ENCODE results near the gene SLC6A19. TPM values are rescaled to one million over a fixed set of nuclear protein-coding genes. Genes with fewer than 3 reads are reported as not detected.
A peak's percentile ranks its signal among the peaks of the same experiment; 100 is the strongest.

SLC6A19 gene
- total and polyA plus RNA-seq, 2 of the 13 experiments (the other 11 are each of a cell fraction or from before 2014, with no cell fraction given) = 0.02 TPM; not detected in 1

DNA sequence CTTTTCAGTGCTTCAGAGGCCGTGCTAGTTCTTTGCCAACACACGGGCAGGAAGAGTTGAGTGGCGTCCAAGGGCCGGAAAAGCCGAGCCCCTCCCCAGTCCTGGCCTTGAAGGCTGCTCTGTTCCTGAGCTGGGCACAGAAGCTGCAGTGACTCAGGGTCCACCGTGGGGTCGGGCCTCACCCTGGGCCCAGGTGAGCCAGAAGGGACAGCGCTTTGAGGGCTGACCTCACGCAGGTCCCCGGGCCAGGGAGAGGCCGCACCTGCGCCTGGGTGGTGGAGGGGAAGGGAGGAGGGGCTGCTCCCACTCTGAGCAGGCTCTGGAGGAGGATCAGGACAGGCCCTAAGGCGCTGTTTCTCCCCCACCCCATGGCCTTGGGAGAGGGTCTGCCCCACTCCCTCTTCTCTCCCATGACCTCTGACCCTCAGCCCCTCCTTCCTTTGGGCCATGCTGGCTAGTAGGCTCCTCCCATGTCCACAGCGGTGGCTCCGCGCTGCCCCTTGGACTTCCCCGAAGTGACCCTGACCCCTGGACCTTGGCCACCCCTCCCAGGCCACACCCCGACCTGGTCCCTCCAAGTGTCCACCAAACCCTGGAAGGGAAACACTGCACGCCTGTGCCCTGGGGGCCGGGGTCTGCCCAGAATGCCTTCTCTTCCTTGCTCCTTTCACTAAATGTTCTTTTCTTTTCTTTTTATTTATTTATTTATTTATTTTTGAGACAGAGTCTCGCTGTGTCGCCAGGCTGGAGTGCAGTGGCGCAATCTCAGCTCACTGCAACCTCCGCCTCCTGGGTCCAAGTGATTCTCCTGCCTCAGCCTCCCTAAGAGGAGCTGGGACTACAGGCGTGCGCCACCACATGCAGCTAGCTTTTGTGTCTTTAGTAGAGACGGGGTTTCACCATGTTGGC, 19.7 kb upstream of the SLC6A19 start (continued):
- TF ChIP-seq, protein P1, sequence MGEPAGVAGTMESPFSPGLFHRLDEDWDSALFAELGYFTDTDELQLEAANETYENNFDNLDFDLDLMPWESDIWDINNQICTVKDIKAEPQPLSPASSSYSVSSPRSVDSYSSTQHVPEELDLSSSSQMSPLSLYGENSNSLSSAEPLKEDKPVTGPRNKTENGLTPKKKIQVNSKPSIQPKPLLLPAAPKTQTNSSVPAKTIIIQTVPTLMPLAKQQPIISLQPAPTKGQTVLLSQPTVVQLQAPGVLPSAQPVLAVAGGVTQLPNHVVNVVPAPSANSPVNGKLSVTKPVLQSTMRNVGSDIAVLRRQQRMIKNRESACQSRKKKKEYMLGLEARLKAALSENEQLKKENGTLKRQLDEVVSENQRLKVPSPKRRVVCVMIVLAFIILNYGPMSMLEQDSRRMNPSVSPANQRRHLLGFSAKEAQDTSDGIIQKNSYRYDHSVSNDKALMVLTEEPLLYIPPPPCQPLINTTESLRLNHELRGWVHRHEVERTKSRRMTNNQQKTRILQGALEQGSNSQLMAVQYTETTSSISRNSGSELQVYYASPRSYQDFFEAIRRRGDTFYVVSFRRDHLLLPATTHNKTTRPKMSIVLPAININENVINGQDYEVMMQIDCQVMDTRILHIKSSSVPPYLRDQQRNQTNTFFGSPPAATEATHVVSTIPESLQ (CRISPR knock-in tag; conservative IDR thresholded peaks at IDR 0.05) = no peak
- TF ChIP-seq, protein P2, sequence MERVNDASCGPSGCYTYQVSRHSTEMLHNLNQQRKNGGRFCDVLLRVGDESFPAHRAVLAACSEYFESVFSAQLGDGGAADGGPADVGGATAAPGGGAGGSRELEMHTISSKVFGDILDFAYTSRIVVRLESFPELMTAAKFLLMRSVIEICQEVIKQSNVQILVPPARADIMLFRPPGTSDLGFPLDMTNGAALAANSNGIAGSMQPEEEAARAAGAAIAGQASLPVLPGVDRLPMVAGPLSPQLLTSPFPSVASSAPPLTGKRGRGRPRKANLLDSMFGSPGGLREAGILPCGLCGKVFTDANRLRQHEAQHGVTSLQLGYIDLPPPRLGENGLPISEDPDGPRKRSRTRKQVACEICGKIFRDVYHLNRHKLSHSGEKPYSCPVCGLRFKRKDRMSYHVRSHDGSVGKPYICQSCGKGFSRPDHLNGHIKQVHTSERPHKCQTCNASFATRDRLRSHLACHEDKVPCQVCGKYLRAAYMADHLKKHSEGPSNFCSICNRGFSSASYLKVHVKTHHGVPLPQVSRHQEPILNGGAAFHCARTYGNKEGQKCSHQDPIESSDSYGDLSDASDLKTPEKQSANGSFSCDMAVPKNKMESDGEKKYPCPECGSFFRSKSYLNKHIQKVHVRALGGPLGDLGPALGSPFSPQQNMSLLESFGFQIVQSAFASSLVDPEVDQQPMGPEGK (CRISPR knock-in tag; IDR thresholded peaks at IDR 0.05) = peak; percentile 72
- TF ChIP-seq ZNF552 (CRISPR knock-in tag; IDR thresholded peaks at IDR 0.05; ENCODE audit: borderline replicate concordance) = no peak
- TF ChIP-seq, protein P3, sequence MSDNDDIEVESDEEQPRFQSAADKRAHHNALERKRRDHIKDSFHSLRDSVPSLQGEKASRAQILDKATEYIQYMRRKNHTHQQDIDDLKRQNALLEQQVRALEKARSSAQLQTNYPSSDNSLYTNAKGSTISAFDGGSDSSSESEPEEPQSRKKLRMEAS (IDR thresholded peaks at IDR 0.05) = peak; percentile 63
- TF ChIP-seq ZBTB1 (CRISPR knock-in tag; IDR thresholded peaks at IDR 0.05; ENCODE audit: borderline replicate concordance) = no peak
- TF ChIP-seq MTA1 (CRISPR knock-in tag; IDR thresholded peaks at IDR 0.05; ENCODE audit: borderline replicate concordance) = peak; percentile 87
- TF ChIP-seq, protein P4, sequence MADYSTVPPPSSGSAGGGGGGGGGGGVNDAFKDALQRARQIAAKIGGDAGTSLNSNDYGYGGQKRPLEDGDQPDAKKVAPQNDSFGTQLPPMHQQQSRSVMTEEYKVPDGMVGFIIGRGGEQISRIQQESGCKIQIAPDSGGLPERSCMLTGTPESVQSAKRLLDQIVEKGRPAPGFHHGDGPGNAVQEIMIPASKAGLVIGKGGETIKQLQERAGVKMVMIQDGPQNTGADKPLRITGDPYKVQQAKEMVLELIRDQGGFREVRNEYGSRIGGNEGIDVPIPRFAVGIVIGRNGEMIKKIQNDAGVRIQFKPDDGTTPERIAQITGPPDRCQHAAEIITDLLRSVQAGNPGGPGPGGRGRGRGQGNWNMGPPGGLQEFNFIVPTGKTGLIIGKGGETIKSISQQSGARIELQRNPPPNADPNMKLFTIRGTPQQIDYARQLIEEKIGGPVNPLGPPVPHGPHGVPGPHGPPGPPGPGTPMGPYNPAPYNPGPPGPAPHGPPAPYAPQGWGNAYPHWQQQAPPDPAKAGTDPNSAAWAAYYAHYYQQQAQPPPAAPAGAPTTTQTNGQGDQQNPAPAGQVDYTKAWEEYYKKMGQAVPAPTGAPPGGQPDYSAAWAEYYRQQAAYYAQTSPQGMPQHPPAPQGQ (CRISPR knock-in tag; IDR thresholded peaks at IDR 0.05; ENCODE audit: borderline replicate concordance) = peak; percentile 45; the same call in 1 of the 2 replicates
- TF ChIP-seq ZBTB38 (CRISPR knock-in tag; IDR thresholded peaks at IDR 0.05) = 0 out of 2 replicates have a peak, but pooled peaks have one; percentile 49
- peak; percentile 76; the same call in 1 of the 2 replicates for TF ChIP-seq REPIN1 (CRISPR knock-in tag; IDR thresholded peaks at IDR 0.05; ENCODE audit: borderline replicate concordance, low read depth)
- peak; percentile 63; the same call in 1 of the 2 replicates for TF ChIP-seq MEIS2 (CRISPR knock-in tag; IDR thresholded peaks at IDR 0.05)
- TF ChIP-seq, protein P5, sequence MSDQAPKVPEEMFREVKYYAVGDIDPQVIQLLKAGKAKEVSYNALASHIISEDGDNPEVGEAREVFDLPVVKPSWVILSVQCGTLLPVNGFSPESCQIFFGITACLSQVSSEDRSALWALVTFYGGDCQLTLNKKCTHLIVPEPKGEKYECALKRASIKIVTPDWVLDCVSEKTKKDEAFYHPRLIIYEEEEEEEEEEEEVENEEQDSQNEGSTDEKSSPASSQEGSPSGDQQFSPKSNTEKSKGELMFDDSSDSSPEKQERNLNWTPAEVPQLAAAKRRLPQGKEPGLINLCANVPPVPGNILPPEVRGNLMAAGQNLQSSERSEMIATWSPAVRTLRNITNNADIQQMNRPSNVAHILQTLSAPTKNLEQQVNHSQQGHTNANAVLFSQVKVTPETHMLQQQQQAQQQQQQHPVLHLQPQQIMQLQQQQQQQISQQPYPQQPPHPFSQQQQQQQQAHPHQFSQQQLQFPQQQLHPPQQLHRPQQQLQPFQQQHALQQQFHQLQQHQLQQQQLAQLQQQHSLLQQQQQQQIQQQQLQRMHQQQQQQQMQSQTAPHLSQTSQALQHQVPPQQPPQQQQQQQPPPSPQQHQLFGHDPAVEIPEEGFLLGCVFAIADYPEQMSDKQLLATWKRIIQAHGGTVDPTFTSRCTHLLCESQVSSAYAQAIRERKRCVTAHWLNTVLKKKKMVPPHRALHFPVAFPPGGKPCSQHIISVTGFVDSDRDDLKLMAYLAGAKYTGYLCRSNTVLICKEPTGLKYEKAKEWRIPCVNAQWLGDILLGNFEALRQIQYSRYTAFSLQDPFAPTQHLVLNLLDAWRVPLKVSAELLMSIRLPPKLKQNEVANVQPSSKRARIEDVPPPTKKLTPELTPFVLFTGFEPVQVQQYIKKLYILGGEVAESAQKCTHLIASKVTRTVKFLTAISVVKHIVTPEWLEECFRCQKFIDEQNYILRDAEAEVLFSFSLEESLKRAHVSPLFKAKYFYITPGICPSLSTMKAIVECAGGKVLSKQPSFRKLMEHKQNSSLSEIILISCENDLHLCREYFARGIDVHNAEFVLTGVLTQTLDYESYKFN (CRISPR knock-in tag; conservative IDR thresholded peaks at IDR 0.05) = peak; percentile 87
- TF ChIP-seq NCOR1 (IDR thresholded peaks at IDR 0.05; ENCODE audit: borderline replicate concordance, low read length) = peak; percentile 92
- 0 out of 2 replicates have a peak, but pooled peaks have one; percentile 41 for TF ChIP-seq FOXA3 (CRISPR knock-in tag; IDR thresholded peaks at IDR 0.05)
- no peak for TF ChIP-seq ZNF160 (CRISPR knock-in tag; IDR thresholded peaks at IDR 0.05)
- TF ChIP-seq SMARCC2 (IDR thresholded peaks at IDR 0.05) = no peak
- peak; percentile 42; the same call in 1 of the 2 replicates for TF ChIP-seq POLR2G (IDR thresholded peaks at IDR 0.05; ENCODE audit: low read depth, low read length)
- TF ChIP-seq RBFOX2 (IDR thresholded peaks at IDR 0.05; ENCODE audit: low read depth, low read length) = 0 out of 2 replicates have a peak, but pooled peaks have one; percentile 36
- TF ChIP-seq HDAC1 (CRISPR knock-in tag; IDR thresholded peaks at IDR 0.05) = peak; percentile 81

Measured in HepG2 (cell line).